Stimulated activated CD8-positive, alpha-beta memory T cell treated with anti-CD3 and anti-CD28 coated beads, Interleukin-12 subunit alpha, Interleukin-12 subunit beta, amount 100 ng/mL, for 1 hour (primary cell): ENCODE results near the gene SV2C.
"Not testable (repeated sequence)": the region's sequence is repeated elsewhere in the genome, so short reads cannot be mapped to it uniquely, and the experiment has no call there.

Experiments
- DNase-seq: peaks from one replicate; pipeline ENCODE4 v3.0.0-alpha.2; 2020; ENCODE audit warnings: low read depth

SV2C gene

GRCh38 chr5:76204191-76204590, 121.0 kb downstream of the SV2C start:
- DNase-seq, result no peak

DNA sequence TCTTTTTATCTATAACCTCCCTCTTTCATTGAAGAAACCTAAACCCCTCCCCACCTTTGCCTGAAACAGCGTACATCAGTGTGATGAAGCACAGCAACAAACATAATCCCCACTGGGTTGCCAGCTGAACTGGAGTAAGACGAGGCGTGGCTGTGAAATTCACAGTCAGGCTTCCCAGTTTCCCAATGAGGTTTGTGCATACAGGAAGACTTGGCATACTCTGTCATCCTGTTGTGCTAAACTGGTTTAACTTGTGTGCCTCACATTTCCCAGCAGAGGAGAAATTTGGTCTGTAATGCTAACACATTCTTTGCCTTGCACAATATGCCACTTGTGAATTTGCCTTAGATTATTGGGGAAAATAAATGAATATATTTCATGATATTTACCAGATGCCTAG, 121.5 kb downstream of the SV2C start:
- no peak for DNase-seq

- no peak for DNase-seq
Measured at GRCh38 chr5:76207120-76207519, 123.9 kb downstream of the SV2C start.

- DNase-seq, result no peak
Measured at GRCh38 chr5:76209297-76209696, 126.1 kb downstream of the SV2C start.

DNA sequence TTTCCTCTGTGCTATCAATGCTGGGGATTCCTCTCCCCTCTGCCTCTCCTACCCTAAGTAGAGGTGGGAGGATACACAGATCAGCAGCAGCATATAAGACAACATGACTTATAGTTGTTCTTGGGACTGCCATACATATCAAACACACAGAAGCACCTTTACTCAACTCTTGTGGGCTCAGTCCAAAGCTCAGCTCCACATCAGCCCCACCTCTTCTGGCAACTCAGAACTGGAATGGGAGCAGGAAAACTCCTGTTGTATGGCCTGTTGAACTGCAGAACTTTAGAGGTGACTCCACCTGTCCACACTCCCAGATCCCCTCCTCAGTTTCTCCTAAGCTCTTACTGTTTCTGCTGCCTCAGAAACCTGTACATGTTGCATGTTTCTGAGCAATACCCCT, 127.8 kb downstream of the SV2C start:
- DNase-seq, result no peak

DNA sequence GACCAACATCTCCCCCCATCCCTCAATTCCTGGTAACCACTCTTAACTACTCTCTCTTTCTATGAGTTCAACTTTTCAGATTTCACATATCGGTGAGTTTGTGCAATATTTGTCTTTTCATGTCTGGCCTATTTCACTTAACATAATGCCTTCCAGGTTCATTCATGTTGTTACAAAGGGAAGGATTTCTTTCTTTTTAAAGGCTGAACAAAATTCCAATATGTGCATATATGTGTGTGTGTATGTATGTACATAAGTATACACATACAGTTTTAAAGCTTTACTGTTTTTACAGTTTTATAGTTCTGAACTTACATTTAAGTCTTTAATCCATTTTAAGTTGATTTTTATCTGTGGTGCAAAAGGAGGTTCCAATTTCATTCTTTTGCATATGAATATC, 130.7 kb downstream of the SV2C start:
- DNase-seq, result no peak

DNA sequence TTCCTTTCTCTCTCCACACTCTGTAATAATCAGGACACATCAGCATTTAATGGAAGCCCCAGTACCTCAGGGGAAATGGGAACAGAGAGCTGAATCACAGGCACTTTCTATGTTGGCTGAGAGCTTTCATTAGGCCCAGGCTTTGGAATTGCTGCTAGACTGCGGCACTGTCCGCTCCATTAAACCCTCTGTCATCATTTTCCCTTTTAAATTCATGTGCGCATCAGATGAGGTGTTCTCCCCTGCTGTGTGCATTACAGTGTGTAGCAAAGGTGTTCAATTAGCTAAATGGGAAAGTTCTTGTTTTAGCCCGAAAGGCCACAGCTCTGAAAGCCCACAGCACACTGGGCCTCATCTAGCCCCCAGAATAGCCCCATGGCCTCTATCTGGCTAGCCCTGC, 133.6 kb downstream of the SV2C start:
- no peak for DNase-seq

- DNase-seq, result no peak
Measured at GRCh38 chr5:76219636-76220035, 136.5 kb downstream of the SV2C start.

- DNase-seq, result no peak
Measured at GRCh38 chr5:76221311-76221710, 138.1 kb downstream of the SV2C start.

DNA sequence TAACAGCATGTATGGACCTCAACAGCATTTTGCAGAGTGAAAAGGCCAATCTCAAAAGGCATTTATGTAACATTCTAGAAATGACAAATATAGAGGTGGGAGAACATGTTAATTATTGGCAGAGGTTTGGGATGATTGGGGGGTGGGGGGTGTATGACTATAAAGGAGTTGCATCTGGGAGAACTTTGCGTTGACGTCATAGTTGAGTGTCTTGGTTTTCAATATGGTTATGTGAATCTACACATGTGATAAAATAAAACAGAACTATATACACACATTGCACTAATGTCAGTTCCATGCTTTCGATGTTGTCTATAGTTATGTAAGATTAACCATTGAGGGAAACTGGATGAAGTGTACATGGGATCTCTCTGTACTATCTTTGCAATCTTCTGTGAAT, 139.1 kb downstream of the SV2C start:
- no peak for DNase-seq

DNA sequence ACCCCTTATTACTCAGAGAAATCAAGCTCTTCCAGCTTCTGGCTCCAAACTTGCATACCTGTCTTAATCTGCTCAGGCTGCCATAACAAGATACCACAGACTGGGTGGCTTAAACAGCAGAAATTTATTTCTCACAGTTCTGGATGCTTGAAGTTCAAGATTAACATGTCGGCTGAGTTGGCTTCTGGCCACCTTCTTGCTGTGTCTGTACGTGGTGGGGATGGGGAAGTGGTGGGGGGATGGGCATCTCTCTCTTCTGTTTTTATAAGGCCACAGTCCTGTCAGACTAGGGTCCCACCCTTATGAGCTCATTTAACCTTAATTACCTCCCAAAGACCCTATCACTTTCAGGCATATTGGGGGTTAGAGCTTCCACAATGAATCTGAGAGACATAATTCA, 140.5 kb downstream of the SV2C start:
- no peak for DNase-seq

DNA sequence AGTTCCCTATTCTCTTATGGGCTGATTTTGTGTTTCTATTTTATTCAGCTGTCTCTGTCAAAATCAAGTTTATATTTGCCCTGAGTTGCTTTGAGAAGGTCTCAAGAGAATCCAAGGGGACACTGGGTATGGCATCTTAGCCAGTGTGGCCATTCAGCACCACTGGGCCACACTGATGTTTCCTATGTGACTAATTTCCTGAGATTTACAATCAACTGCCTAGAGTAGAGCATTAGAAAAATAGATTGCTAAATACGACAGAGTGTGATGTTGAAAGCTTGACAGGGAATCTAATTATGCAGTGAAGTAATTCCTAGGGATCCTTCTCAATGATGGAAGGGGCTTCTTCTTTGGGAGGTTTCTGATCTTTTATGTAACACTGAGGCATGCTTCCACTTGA, 141.7 kb downstream of the SV2C start:
- no peak for DNase-seq

DNA sequence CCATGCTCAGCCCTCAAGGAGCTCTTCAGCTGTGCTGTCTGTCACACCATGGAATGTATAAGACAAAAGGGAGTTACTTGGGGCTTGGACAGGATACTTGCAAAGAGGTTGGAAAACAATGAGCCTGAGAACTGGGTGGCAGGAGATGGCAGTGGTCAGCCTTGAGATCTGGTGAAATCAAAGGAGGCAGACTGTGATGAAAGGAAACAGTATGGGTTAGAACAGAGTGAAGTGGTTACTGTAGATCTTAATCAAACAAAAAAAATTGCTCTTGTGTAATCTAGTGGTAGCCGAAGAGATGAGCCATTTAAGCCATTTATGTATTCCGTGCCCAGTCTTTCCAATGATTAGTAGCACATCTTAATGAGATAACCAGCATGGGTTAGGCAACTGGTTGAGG, 142.2 kb downstream of the SV2C start:
- no peak for DNase-seq

DNA sequence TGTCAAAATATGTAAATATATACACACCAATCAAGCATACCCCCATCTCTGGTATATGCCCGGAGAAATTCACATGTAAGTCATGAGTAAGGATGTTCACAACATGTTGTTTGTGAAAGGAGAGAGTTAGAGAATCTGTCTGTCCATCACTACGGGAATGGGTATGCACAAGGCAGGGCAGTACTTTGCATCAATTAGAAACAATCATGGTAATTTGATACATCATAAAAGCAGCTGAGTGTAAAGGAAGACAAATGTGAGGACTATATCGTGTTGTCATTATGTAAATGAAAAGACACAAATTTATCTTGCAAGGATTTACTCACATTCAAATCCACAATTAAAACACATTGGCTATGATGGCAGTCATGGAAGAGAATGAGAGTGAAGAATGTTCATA, 146.7 kb downstream of the SV2C start:
- no peak for DNase-seq

DNA sequence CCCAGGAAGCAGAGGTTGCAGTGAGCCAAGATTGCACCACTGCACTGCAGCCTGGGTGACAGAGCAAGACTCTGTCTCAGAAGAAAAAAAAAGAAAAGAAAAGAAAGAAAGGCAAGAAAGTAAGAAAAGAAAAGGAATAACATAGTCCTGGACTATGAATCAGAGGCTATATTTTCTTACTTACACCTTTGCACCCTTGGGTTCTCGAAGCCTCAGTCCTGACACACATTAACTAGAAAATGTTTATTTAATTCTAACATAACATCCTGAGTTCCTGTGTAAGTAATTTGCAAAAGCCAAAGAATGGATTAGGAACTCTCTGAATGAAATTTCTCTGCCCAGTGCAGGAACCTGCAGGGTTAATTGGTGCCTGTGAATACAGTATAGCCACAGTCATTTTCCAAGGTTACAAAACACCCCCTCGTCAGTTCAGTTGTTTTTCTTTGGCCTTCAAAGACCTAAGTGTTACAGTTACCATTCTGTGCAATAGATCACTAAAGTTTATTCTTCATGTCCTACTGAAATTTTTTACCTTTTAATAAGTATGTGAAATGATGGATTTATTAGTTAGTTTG, 147.6 kb downstream of the SV2C start:
- no peak for DNase-seq

GRCh38 chr5:76234665-76235064, 151.5 kb downstream of the SV2C start:
- no peak for DNase-seq

GRCh38 chr5:76236684-76237083, 153.5 kb downstream of the SV2C start:
- no peak for DNase-seq

DNA sequence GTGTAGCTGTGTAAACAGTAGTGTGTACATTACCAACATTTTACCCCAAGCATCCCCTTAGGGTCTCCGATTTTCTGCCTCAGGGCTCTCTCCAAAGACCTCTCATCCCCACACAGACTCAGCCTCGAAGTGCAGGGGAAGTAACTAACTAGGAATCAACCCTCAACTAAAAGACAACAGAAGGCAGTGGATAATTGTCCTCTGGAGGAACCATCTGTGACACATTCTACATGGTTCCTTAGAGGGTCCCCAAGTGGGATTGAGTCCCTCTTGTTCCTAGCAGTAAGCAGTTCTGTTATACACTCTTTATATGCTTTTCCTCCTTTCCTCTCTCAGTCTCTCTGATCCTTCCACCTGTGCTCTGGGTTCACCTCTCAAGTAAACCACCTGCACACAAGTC, 157.2 kb downstream of the SV2C start:
- DNase-seq, result no peak

DNA sequence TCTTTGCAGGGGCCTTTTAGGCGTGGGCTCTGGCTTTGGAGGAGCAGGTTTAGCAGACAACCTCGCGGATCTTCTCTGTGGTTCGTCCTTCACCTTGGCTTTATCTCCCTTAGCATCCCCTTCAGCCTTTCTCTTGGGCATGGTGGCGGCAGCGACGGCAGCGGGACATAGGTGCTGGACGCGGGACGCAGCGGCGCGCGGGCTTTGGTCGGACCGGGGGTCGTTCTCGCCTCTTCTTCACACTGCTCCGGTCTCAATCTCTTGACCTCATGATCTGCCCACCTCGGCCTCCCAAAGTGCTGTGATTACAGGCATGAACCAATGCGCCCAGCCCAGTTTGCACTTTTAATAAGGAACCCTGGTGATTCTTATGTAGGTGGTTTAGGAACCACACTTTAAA, 159.0 kb downstream of the SV2C start:
- not testable (repeated sequence) for DNase-seq

- no peak for DNase-seq
Measured at GRCh38 chr5:76245590-76245989, 162.4 kb downstream of the SV2C start.

DNA sequence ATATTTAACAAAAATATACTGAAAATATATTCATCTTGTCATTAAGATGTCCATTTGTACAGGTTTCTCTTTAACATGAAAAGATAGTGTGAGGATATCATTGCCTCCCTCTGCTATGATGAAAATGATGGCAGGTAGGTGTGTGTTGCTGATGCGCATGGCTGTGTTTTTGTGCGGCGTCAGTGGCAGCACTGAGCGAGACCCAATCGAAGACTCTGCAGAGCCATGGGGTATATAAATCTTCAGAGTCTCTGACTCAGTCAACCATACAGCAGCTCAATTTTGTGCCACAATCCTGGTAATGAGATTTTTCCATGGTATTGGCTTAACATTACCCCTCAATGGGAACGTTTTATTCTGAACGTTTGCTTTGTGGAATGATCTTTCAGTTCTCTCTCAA, 166.4 kb downstream of the SV2C start:
- DNase-seq, result no peak

- no peak for DNase-seq
Measured at GRCh38 chr5:76250463-76250862, 167.3 kb downstream of the SV2C start.

GRCh38 chr5:76251656-76252055, 168.5 kb downstream of the SV2C start:
- DNase-seq, result no peak

DNA sequence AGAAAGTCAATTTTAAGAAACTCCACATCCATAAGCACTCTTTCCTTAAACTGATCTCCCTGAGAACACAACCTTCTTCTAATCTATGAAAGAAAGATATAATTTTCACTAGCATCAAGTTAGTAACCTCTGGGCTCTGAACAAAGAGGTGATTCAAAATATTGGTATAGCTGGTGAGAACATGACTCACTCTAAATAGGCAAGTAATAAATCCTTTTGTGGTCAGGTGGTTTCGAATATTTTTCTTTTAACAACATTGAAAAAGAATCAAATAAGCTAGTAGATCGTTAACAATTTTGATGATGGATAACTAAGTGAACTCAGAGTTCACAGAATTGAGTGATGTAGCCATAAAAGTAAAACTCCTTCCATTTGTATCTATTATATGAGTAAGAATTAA, 169.3 kb downstream of the SV2C start:
- no peak for DNase-seq
